COLO668 (cell line): Measurements from ENCODE around the gene KDM3A.

Source experiments
- DNase-seq: peaks from one replicate; lab custom pipeline; 2025; ENCODE audit not compliant: unreplicated experiment; lab: John Stamatoyannopoulos, UW

The KDM3A gene

DNA sequence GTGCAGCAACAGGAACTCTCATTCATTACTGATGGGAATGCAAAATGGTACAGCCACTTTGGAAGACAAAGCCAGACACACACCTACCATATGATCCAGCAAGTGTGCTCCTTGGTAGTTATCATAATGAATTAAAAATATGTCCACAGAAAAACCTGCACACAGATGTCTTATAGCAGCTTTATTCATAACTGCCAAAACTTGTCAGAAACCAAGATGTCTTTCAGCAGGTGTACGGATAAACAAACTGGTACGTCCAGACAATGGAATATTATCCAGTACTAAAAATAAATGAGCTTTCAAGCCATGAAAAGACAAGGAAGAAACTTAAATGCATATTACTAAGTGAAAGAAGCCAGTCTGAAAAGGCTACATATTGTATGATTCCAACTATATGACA is 71.7 kb downstream of the KDM3A start:
- no peak for DNase-seq

DNA sequence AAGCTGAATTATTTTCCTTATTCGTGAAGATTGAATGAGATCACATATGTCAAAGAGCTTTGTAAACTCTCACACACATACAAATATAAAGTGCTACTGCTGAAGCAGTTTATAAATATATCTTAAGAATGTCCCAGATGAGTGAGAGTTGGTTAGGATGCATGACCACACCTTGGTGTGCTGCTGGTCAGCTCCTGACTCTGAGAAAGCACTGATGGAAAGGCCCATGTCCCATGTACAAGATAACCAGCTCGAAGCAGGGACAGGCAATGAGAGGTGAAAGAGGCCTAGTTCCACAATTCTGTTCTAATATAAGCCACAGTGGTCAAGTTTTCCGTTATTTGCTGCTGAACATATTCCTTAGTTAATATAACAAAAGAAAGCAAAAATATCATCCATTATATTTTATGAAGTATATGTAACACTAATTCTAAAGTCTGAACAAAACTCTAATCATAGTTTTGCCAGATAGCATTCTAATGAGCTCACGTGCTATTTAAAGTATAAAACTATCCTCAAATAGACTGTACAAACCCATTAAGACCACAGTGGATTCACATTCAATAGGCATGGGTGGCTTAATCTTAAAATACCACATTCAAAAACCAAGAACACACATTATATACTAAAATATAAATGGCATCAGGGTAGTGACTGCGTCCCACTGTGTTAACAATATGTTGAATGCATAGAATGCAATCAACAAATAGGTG is 72.9 kb downstream of the KDM3A start:
- no peak for DNase-seq

DNA sequence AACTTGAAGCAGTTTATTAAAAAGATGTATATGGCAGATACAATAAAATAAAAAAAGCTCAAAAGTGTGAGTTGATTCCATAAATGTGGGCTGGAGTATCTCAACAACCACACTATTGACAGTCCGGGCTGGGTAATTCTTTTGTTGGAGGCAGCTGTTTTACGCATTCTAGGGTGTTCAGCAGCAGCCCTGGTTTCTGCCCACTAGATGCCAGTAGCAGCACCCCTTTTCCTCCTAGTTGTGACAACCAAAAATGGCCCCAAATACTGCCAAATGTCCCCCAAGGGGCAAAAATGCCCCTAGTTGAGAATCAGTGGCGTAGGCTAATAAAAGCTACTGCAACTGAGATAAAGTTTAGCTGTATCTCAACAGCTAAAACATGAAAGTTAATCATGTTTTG is 77.3 kb downstream of the KDM3A start:
- peak; percentile 9 for DNase-seq

DNA sequence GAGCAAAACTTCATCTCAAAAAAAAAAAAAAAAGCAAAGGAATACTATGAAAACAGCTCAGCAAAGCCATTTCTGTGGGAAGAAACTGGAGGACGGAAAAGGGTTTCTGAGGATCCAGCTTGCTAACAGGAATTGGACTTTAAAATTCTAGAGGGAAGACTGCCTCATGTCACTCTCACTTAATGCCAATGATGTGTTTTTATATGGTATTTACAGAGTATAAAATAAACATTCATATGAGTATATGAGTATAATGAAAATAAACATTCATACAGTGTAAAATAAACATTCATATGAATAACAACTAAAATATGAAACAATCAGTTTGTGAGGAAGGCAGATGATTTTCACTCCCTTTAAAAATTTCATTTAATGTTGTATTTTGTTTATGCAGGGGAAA is 78.2 kb downstream of the KDM3A start:
- no peak for DNase-seq

DNA sequence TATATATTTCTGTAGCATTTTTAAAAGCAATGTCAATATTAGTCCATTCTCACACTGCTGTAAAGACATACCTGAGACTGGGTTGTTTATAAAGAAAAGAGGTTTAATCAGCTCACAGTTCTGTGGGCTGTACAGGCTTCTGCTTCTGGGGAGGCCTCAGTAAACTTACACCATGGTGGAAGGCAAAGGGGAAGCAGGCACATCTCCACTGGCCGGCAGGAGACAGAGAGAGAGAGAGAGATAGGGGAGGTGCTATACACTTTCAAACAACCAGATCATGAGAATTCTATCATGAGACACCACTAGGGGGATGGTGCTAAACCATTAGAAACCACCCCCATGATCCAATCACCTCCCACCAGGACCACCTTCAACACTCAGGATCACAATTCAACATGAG is 79.0 kb downstream of the KDM3A start:
- no peak for DNase-seq

DNA sequence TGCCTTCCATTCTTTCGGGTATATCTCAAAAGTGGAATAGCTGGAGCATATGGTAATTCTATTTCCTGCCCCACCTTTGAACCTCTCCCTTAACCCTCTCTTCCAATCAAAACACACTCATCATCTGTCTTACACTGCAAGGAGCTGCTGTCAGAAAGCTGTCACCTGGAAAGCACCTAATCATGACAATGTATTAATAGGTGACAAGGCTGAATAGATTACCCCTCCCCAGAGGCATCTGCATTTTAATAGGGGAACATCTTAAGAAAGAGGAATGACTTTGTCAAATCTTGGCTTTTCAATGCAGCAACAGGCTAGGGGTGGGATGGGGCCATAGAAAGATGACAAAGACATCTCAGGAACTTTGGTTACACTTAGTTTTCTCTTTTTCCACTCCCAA is 80.8 kb downstream of the KDM3A start:
- DNase-seq = no peak

DNA sequence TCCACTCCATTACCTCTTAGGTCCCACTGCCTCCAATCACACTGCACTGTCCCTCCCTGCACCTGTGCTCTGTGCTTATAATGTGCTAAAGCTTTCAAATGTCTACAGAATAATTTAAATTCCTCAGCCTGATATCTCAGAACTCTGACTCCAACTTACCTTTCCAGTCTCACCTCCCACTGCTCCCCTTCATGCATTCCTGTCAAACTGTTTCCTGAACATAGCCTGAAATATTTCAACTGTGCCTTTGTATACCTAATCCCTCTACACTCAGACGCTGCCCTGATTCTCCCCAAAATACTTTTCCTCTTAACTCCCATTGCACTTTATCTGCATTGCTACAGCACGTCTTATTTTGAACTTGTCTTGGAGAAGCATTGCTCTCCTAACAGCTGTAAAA is 81.5 kb downstream of the KDM3A start:
- no peak for DNase-seq

DNA sequence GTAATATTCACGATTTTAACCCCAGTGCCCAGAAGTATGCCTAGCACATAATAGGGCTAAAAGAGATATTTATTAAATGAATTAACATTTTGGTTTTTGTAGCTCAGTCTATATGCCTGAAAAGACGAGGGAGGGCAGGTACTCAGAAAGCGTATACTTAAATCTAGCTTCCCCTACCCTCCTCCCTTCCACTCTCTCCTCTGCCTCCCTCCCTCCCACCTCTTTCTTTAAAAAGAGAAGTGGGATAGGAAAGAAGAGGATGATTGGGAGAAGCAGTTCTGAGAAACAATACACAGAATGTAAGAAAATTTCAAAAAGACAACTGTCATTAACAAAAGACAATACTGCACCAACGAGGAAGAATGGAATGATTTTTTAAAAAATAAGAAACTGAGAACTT is 82.3 kb downstream of the KDM3A start:
- DNase-seq = no peak

DNA sequence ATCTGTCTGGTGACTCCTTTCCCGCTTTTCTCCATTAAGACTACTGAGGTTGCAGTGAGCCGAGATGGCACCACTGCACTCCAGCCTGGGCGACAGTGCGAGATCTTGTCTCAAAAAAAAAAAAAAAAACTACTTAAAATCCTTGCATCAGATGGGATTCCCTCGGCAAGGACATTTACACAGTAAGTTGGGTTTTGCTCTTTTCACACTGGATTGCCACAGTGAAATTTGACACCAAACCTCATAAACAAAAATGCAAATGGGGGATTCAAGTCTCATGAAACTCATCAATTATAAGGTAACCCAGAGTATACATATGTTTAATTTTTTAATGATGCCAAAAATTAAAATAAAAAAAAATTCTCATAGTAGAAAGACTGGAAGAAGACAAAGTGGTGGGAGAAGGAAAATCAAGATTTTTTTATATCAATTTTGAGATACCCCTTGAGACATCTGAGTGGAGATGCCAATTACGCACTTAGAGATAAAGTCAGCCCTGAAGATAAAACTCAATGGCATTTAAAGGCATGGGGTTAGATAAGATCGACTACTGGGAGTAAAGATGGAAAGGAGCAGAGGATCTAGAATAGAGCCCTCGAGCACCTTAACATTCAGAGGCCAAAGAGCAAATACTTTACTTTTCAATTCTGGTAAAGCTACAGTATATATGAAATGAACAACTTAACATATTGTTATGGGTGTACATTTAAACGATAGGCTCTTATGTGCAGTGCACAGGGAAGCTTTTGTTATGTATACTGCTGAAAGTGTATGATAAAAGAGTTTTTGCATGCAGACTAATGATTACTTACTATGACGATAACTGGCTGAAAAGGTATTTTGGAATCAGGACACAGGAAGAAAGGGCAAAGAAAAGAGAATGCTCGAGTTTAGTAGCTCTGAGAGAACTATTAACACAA is 84.5 kb downstream of the KDM3A start:
- no peak for DNase-seq

DNA sequence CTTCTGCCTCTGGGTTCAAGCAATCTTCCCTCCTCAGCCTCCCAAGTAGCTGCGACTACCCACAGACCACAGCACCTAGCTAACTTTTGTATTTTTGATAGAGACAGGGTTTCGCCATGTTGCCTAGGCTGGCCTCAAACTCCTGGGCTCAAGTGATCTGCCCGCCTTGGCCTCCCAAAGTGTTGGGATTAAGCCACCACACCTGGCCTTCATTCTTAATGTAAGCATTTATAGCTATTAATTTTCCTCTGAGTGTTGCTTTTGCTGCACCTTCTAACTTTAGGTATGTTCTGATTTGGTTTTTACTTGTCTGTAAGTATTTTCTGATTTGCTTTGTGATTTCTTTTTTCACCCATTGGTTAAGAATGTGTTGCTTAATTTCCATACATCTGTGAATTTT is 92.4 kb downstream of the KDM3A start:
- no peak for DNase-seq

DNA sequence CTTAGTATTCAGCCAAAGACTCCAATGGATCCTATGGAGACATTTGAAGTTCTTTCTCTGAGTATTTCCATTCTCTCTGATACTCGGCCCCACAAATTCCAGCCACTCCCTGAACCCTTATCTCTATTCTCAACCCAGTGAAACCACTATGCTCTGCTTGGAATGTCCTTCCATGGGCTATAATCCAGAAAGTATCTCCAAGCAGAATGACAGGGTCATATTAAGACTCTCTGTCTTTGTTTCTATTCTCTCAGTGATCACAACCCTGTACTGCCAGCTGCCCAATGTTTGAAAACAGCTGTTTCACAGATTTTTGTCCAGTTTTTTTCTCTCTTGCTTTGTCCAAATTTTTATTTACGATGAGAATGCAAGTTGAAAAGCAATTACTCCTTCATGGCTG is 100.2 kb downstream of the KDM3A start:
- no peak for DNase-seq
